VCaP (cell line): ENCODE measurements around the gene FCER2.
"Not testable (repeated sequence)": the region's sequence is repeated elsewhere in the genome, so short reads cannot be mapped to it uniquely, and the experiment has no call there.

Source experiments
- H3K27ac ChIP-seq: fragments of 450-650 bp; 2 replicates; pipeline ENCODE4 v1.5.1; 2017
- CTCF ChIP-seq: fragments of 450-650 bp; conservative IDR thresholded peaks from 2 replicates; pipeline ENCODE4 v1.5.1; 2017; ENCODE audit warnings: mild to moderate bottlenecking, moderate library complexity

Gene FCER2

DNA sequence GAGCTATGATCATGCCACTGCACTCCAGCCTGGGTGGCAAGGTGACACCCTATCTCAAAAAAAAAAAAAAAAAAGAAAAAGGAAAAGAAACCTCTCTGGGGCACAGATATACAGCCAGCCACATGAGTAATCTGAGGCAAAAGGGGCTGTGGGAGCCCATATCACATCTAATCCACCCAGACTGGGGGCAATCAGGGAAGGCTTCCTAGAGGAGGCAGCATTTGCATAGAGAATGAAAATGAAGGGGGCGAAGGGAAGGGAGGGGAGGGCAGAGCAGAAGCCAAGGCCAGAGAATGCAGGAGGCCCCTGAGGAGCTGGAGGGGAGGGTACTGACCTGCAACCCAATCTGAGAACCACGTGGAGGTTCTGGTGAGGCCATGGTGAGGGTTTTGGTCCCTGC is 51.8 kb downstream of the FCER2 start:
- no peak overlapping the region for H3K27ac ChIP-seq
- no peak for TF ChIP-seq CTCF

GRCh38 chr19:7648265-7649014 is 53.5 kb downstream of the FCER2 start:
- no peak overlapping the region for H3K27ac ChIP-seq
- TF ChIP-seq CTCF = no peak

- no peak overlapping the region for H3K27ac ChIP-seq
- TF ChIP-seq CTCF = no peak
These were observed 54.8 kb downstream of the FCER2 start for GRCh38 chr19:7647156-7647555.

GRCh38 chr19:7646426-7646700 is 55.6 kb downstream of the FCER2 start:
- TF ChIP-seq CTCF = no peak
- H3K27ac ChIP-seq = no peak overlapping the region

DNA sequence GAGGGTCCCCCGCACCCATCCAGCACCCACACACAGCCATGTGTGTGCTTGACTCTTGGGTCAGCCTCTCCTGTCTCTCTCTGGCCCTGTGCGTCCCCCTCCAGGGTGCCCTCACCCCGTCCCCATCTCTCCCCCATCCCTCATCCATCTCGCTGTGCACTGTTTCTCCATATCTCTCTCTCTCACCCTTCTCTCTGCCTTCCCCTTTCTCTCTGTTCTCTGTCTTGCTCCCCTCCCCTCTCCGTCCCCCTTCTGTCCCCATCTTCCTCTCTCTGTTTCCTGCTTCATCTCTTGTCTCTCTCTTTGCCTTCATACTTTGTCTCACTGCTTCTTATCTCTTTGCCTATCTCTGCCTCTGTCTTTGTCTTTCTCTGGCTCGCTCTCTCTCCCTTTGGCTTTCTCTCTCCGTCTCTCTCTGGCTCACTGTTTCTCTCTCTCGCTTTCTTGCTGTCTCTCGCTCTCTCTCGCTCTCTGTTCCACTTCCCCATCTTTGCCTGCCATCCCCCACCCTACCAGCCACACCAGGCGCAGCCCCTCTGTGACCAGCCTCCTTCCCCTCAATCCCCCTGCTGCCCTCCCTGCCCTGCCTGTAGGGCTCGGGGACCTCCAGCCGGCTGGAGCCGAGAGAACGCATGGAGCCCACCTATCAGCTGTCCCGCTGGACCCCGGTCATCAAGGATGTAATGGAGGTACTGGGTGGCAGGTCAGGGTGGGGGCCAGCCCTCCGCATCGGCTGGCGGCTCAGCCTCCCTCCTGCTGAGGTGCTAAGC is 56.1 kb downstream of the FCER2 start:
- no peak overlapping the region for H3K27ac ChIP-seq
- no peak for TF ChIP-seq CTCF

GRCh38 chr19:7645163-7645562 is 56.8 kb downstream of the FCER2 start:
- no peak overlapping the region for H3K27ac ChIP-seq
- no peak for TF ChIP-seq CTCF

GRCh38 chr19:7644550-7644877 is 57.4 kb downstream of the FCER2 start:
- no peak overlapping the region for H3K27ac ChIP-seq

GRCh38 chr19:7643629-7644549 is 58.0 kb downstream of the FCER2 start:
- not testable (repeated sequence) for H3K27ac ChIP-seq

More at GRCh38 chr19:7644550-7644877, 57.4 kb downstream of the FCER2 start:
- no peak for TF ChIP-seq CTCF
